Prostate gland (tissue), 2 donors: ENCODE data around the gene CEP68. TPM values are rescaled to one million over a fixed set of nuclear protein-coding genes. Genes with fewer than 3 reads are reported as not detected.

Experiments
- DNase-seq: peaks from one replicate; pipeline ENCODE4 v3.0.0-alpha.2; 2019; ENCODE audit warnings: low spot score
- H3K27ac ChIP-seq, 2 donors: fragments of 200-600 bp; sonication (generic); 2 replicates each; pipeline ENCODE4 v1.5.1; 2017 to 2019
- H3K27me3 ChIP-seq: fragments of 200-600 bp; sonication (generic); replicated peaks from 2 replicates; pipeline ENCODE4 v1.5.1; 2019; ENCODE audit not compliant: insufficient read depth
- H3K36me3 ChIP-seq, 2 donors: fragments of 200-600 bp; sonication (generic); 1 replicate in 1 of 2; 2 replicates in 1 of 2; pipeline versions ENCODE4 v1.5.1 to v1.8.1; 2017 to 2019
- H3K4me1 ChIP-seq: fragments of 200-600 bp; sonication (generic); replicated peaks from 2 replicates; pipeline ENCODE4 v1.5.1; 2019
- H3K4me3 ChIP-seq, 2 donors: fragments of 200-600 bp; sonication (generic); 2 replicates each; pipeline ENCODE4 v1.5.1; 2017 to 2019
- H3K9me3 ChIP-seq: fragments of 200-600 bp; sonication (generic); 2 replicates; pipeline ENCODE4 v1.5.1; 2017
- POLR2A ChIP-seq: fragments of 450-650 bp; IDR thresholded peaks from one replicate; pipeline ENCODE4 v1.6.1; 2016; ENCODE audit warnings: antibody characterized with exemption, mild to moderate bottlenecking
- POLR2AphosphoS5 ChIP-seq: sonication (generic); formaldehyde crosslinking; IDR thresholded peaks from one replicate; pipeline ENCODE4 v1.6.1; 2017; ENCODE audit warnings: antibody characterized with exemption
- WGBS: methylation state at CpG from one replicate; pipeline ENCODE4 v1.1.5; 2018; 5-methylcytosine and 5-hydroxymethylcytosine counted together
- intact Hi-C: fragments of 100-400 bp; cut with DNase I; formaldehyde crosslinking; loops from one replicate; pipeline ENCODE4 v1.14.2; 2022
- total RNA-seq, 2 donors: library from RNA; depleted of rRNA; stranded (reverse); fragments of >200 nt; gene quantifications; one replicate each; pipeline ENCODE4 v1.1.0, GENCODE V29; 2016
- TF ChIP-seq, protein P1 (sequence below), 4 experiments: fragments of 200-600 bp in 2 of 4; fragments of 450-650 bp in 2 of 4; sonication (generic) in 2 of 4; IDR thresholded peaks; 1 replicate in 3 of 4; 2 replicates in 1 of 4; pipeline ENCODE4 v1.5.1; 2016 to 2019; ENCODE audit warnings: antibody characterized with exemption in 4 of 4, mild to moderate bottlenecking in 2 of 4, moderate library complexity in 2 of 4

CEP68 gene
- total RNA-seq, 2 donors from 2014 or later = 15.3 to 28.8 TPM

- Histone ChIP-seq H3K27ac (no peak overlapping the region), H3K9me3 (no peaks in the 10 kb centered on the region), H3K4me1 (no peaks in the 10 kb centered on the region), H3K4me3 (no peak overlapping the region), H3K36me3 (no peaks in the 10 kb centered on the region), H3K27me3 (no peaks in the 10 kb centered on the region)
- no peak for DNase-seq
- 33% methylated on average over 1 of the region's 1 CpG for WGBS
- intact Hi-C loops = loop anchor here (10.0 kb wide), 1 partner anchor 382 kb away; the partner anchor contains the start of gene SPRED2
- TF ChIP-seq, protein P1, sequence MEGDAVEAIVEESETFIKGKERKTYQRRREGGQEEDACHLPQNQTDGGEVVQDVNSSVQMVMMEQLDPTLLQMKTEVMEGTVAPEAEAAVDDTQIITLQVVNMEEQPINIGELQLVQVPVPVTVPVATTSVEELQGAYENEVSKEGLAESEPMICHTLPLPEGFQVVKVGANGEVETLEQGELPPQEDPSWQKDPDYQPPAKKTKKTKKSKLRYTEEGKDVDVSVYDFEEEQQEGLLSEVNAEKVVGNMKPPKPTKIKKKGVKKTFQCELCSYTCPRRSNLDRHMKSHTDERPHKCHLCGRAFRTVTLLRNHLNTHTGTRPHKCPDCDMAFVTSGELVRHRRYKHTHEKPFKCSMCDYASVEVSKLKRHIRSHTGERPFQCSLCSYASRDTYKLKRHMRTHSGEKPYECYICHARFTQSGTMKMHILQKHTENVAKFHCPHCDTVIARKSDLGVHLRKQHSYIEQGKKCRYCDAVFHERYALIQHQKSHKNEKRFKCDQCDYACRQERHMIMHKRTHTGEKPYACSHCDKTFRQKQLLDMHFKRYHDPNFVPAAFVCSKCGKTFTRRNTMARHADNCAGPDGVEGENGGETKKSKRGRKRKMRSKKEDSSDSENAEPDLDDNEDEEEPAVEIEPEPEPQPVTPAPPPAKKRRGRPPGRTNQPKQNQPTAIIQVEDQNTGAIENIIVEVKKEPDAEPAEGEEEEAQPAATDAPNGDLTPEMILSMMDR (IDR thresholded peaks at IDR 0.05) = no peak
- TF ChIP-seq POLR2A (no peak), POLR2AphosphoS5 (no peak)
Measured at GRCh38 chr2:65053199-65053598, 3.0 kb upstream of the CEP68 start.

DNA sequence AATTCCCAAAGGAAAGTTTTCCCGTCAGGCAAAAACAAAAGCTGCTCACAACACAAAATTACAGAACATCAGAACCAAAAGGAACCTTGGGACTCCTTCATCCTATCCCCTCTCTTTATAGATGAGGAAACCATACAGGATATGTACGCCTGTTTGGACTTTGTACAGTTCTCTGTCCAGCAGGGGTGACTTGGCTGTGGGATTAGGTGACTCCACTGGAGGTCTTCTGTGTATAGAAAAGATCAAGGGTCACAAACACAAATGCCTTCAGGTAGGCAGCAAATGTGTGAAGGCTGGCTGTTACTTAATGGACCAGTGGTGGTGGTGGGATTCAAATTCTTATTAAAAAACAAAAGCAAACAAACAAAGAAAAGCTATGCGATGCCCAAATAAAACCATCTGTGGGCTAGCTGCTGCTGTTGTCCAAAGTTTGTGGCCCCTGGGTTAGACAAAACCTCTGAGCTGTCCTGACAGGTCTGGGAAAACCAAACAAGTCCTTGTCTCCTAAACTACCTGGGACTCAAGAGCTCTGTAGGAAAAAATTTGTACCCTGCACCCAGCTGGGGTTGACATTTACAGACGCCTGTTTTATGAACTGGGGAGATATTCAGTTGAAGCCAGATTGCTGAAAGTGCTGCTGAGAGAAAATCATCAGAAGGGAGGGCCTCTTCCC, 1.3 kb upstream of the CEP68 start:
- Histone ChIP-seq H3K4me1 (no peaks in the 10 kb centered on the region), H3K4me3 (no peak overlapping the region), H3K27me3 (no peaks in the 10 kb centered on the region), H3K36me3 (no peaks in the 10 kb centered on the region), H3K27ac (no peak overlapping the region), H3K9me3 (no peaks in the 10 kb centered on the region)
- TF ChIP-seq POLR2A (no peak), POLR2AphosphoS5 (no peak)
- TF ChIP-seq, protein P1 (IDR thresholded peaks at IDR 0.05) = no peak
- intact Hi-C loops = loop anchor here (5.0 to 10.0 kb wide), 2 partner anchors 72 to 380 kb away; partner anchors contain the start of gene SPRED2
- WGBS = 71% methylated on average over 4 of the region's 4 CpGs
- no peak for DNase-seq

GRCh38 chr2:65055422-65056214, 598 bp upstream of the CEP68 start:
- H3K27ac ChIP-seq = peak overlapping the region; percentile 76 to 81
- WGBS = 10% methylated on average over 42 of the region's 42 CpGs
- no peaks in the 10 kb centered on the region for H3K4me1 ChIP-seq
- intact Hi-C loops = loop anchor here (5.0 to 10.0 kb wide), 2 partner anchors 72 to 379 kb away; partner anchors contain the start of gene SPRED2
- H3K4me3 ChIP-seq = peak overlapping the region; percentile 79 to 90
- TF ChIP-seq, protein P1 (IDR thresholded peaks at IDR 0.05) = no peak
- TF ChIP-seq POLR2AphosphoS5 (no peak), POLR2A (no peak)
- no peaks in the 10 kb centered on the region for H3K9me3 ChIP-seq
- H3K36me3 ChIP-seq = no peaks in the 10 kb centered on the region
- peak; percentile 40 for DNase-seq
- H3K27me3 ChIP-seq = no peaks in the 10 kb centered on the region

DNA sequence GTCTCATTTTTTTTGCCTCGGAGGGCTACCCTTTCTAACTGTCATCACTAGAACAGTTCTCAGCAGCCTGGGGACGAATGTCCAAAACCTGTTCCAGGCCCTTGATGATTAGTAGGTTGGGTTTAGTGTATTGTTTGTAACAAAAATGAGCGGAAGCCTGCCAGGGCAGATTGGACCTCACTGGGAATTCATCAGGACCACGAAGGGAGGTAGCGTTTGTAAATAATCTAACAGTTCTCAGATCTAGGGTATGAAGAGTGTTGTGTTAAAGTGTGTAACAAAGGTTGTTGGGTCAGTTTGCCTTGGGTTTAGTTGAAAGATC, 799 bp downstream of the CEP68 start:
- Histone ChIP-seq H3K4me3 (peak overlapping the region; percentile 79 to 90), H3K27me3 (no peaks in the 10 kb centered on the region), H3K36me3 (no peaks in the 10 kb centered on the region), H3K9me3 (no peaks in the 10 kb centered on the region), H3K27ac (peak overlapping the region; percentile 76 to 81), H3K4me1 (no peaks in the 10 kb centered on the region)
- no peak for TF ChIP-seq POLR2AphosphoS5
- TF ChIP-seq, protein P1 (IDR thresholded peaks at IDR 0.05) = no peak
- TF ChIP-seq POLR2A = no peak
- intact Hi-C loops = loop anchor here (5.0 to 10.0 kb wide), 2 partner anchors 70 to 378 kb away; partner anchors contain the start of gene SPRED2
- 2% methylated on average over 5 of the region's 5 CpGs for WGBS
- DNase-seq = no peak
